GM18499 (cell line): Measurements from ENCODE around the gene UBE2J2.

ENCODE experiments used
- ATAC-seq: cut with Tn5 transposase; IDR thresholded peaks from one replicate; pipeline ENCODE4 v1.9.1; 2021; ENCODE audit warnings: moderate number of reproducible peaks; ENCODE audit not compliant: insufficient read depth, unreplicated experiment

Gene UBE2J2

DNA sequence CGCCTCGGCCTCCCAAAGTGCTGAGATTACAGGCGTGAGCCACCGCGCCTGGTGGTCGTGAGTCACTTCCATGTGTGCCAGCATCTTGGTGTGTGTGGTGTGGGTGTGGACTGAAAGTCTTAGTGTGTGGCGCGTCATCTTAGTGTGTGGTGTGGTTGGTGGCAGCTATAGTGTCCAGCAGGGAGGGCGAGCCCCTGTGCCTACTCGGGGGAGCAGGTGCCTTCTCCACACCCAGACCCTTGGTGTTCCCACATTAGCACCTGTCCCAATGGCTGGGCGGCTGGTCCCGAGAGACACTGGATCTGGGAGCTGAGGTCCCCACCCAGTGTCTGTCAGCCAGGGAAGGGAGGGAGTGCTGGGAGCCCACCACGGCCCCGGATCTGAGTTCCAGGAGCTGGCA, 9.3 kb upstream of the UBE2J2 start:
- no peak for ATAC-seq

DNA sequence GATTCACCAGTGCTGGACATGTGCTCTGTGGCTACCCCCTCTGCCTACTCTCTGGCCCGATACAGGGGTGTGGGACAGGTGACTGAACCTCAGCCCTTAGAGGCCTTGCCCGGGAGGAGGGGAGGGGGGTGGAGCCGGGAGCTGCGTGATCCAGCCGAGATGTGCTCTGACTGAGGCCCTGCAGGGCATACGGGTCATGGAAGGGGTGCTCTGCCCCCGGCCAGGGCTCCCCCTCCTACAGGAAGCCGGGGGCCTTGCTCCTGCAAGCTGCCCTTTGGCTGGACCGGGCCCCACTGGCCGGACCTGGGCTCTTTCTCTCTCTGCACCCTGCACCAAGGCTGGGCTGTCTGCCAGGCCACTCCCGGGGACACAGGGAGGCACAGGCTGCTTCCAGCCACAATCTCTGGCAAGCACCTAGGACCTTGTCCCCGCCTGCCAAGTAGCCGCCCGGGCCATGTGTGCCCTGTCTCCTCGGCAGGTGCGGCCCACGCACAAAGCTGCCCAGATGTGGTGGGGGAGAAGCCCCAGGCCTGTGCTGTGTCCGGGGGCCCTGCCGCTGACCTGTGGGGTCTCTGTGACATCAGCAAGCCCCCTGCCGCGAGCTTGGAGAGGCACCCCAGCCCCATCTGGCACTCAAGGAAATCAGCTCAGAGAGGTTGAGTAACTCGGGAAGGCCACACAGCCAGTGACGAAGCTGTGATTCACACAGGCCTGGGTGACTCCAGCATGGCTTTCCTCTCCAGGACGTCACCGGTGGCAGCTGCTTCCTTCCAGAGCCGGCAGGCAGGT, 8.1 kb upstream of the UBE2J2 start:
- no peak for ATAC-seq

DNA sequence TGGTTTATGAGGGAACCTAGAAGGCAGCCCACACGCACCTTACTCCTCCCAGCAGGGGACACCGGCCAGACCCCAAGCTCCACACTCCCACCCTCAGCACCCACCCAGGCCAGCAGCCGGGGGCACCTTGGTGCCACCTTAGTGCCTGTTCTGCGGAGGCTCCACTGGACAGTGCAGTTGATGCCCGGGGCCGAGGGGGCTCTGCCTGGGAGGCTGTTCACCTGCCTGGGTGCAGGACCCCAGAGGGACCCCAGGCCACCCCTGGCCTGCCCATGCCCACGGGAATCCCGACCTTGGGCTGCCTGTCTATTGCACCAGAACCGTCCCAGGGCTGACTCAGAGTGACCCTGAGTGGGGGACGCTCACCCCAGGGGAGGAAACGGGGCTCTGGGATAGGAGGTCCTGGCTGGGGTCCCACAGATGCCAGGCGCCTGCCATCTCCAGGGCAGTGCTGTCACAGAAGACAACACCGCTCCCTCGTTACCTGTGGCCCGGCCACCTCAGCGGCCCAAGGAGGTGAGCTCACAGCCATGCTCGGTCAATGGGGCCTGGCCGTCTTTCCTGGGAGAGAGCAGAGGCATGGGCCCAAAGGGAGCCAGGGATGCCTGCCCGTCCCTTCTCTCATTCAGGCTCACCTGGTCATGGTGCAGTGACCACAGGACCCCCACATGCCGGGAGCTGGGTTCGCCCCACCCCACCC, 7.3 kb upstream of the UBE2J2 start:
- ATAC-seq = no peak

DNA sequence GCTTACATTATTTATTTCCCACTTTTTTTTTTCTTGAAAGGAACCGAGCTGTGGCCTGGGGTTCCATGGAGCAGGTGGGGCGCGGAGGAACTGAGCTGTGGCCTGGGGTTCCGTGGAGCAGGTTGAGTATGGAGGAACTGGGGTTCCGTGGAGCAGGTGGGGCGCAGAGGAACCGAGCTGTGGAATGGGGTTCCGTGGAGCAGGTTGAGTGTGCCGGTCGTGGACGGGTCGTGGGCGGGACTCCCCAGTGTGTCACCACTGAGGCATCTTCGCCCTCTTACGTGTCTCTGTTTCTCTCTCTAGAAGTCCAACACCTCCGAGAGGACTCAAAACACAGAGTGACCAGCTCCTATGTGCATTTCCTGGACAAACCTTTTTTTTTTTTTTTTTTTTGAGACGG, 5.4 kb upstream of the UBE2J2 start:
- ATAC-seq = no peak

DNA sequence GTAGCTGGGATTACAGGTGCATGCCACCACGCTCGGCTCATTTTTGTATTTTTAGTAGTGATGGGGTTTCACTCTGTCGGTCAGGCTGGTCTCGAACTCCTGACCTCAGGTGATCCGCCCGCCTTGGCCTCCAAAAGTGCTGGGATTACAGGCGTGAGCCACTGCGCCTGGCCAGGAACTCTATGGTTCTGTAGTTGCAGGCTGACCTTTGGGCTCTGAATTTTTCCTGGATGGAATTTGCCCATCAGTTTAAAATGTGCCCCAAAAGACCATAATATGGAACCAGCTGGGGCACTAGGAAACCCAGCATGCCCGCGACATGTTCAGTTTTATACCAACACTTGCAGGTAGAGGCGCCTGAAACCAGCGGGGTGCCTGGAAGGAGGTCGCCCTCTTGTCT, 5.0 kb upstream of the UBE2J2 start:
- no peak for ATAC-seq

DNA sequence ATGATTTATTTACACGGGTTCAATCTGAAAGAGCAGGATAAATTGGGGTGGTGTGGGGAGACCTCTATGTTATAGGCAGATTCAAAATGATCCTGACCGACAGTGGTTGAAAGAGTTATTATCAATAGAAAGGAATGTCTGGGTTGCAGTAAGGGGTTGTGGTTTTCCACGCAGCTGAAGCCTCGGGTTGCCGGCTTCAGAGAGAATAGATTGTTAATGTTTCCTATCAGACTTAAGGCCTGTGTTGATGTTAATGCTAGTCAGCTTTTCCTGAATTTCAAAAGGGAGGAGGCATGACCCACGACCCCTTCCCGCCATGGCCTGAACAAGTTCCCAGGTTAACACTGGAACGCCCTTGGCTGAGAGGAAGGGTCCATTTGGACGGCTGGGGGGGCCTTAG, 2.2 kb upstream of the UBE2J2 start:
- ATAC-seq = no peak

DNA sequence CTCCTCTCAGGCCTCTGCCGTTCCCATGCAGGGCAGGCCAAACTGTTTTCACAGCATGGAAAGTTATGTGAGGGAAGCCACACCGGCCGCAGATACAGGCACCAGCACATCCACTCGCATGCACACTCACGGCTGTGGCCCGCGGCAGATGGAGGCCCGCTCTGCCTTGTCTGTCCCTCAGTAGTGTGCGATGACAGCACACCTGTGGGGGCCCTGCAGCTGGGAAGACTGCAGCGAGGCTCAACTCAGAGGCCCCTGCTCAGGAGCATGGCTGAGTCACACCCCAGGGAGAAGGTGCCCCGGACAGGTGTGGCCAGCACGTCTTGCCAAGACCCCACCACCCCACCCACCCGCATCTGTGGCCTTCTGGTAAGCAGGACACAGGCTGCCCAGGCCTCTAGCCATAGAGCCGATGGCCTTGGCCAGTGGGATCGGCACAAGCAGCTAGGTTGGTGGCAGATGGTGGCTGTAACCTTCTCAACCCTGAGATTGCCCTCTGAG, 1.3 kb upstream of the UBE2J2 start:
- no peak for ATAC-seq

DNA sequence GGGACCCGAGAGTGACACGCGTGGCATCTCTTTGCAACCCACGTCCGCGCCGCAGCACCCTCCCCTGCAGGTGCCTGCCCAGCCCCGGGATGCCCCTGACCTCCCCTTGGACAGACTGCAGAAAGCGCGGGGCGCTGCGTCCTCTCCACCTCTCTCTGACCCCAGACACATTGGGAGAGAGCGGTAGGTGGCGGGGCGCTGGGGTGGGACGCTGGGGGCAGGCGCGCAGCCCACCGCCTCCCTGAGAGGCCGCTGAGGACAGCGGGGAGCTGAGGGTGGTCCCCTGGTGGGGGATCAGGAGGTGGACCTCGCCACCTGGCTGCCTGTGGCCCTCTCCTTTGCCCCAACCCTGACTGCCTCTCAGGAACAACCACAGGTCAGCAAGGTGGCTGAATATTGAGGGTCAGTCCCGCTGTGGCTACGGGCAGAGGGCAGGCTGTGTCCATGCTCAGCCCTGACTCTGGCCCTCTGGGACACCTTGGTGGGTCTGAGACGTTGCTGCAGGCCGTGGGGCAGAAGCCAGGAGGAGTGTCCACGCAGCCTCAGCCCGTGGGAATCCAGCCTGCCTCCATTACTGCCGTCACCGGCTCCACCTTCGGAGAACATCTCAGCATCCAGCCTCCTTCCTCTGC, 761 bp upstream of the UBE2J2 start:
- no peak for ATAC-seq

DNA sequence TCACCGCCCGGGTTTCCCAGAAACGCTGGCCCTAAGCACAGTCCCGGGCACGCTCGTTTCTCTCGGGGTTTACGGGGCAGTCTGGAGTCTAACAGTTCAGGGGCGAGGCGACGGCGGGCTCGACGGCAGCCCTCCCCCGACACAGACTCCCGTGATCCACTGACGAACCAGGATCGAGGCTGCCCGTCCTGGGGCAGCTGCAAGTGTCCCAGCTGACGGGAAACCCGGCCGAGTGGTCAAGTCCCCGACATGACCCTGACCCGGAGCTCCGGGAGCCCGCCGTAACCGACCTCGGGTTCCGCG, 494 bp downstream of the UBE2J2 start:
- no peak for ATAC-seq

DNA sequence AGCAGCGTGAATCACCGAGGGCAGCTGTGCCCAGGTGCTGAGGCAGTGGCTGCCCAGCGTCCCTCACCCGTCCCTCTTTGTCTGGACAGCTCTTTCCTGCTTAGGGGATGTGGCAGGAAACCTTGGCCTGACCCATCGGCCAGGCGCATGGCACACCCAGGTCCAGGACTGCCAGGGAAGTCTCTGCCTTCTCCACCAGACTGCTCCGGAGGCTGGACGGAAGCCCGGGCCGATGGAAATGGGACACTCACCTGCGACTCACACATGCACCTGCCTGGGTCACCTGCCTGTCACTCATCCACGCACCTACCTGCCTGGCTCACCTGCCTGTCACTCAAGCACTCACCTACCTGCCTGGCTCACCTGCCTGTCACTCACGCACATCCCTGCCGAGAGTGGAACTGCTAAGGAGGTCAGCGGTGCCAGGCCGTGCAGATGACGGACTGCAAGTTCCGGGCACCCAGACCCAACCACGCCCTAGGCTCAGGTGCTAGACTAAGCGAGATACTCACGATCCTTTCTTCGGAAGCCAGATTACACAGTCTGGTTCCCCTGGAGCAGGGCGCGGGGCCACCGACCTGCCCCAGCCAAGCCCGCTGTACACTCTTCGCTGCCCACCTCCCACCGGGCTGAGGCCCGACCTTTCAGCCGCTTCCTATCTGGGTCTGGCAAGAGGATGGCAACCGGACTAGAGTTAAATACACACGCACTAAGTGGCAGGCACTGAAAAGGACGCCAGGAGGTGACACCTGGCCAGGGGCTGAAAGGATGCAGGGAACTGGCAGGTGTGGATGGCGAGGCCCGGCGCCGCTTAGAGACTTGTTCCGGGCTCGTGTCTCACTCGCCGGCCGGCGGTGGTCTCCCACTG, 1.1 kb downstream of the UBE2J2 start:
- ATAC-seq = no peak

DNA sequence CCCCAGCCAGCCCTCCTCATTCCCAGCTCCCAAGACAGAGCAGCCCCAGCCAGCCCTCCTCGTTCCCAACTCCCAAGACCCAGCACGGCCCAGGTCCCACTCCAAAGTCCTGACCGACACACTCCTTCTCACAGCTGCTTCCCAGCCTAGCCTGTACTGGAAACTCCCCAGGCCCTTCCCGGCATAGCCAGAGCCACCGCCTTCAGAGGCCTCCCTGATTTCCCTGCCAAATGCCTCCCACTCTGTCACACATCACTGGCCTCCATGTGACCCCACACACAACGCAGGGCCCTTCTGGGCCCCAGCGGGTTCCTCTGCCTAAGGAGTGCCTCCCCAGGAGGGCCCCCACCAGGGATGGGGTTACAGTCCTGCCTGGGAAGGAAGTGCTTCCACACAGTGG, 2.8 kb downstream of the UBE2J2 start:
- ATAC-seq = no peak

DNA sequence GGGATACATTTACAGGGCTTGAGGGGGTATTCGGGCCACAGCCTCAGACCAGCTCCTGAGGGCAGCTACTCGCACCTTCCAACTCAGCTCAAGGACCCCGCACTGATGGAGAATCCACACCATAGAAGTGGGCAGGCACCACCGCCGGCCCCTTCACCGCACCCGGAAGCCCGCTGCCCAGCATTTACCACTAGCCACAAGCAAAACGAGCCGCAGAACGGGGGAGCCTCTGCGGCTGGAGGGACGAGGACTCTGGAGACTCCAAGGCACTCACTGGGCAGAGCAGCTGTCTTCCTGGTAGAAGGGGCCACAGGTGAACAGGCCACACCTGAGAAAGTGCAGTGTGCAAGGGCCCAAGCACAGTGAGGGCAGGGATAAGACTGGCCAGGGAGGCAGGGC, 5.4 kb downstream of the UBE2J2 start:
- no peak for ATAC-seq

DNA sequence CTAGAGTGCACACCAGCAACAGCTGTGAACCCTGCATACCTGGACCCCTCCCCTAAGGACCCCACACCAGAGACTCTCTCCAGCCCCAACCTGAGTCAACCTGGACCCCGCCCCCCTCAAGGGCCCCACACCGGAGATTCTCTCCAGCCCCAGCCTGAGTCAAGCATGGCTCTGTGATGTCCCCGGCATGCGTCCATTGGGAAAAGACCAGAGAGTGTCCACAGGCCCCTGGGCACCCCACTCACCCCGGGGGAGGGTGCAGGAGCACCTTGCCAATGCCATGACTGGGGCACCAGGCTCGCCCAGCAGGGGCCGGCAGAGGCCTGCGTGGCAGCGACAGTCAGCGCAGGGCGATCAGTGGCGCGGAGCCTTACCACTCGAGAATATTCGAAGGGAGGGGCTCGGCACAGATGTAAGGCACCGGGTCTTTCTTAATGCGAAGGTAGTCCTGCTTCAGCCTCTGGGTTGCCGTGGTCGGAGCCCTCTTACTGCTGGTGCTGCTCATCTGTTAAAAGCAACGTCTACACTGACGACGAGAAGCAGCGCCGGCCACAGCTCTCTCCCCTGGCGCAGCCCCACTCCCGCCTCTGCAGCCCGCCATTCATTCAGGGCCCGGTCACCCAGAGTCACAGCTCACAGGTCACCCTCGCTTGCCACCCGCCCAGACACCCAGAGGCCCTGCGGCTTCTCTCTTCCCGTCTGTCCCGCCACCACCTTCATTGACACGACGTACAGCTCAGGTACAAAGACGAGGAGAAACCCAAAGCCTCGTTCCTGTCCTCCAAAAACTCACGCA, 6.0 kb downstream of the UBE2J2 start:
- ATAC-seq = no peak

DNA sequence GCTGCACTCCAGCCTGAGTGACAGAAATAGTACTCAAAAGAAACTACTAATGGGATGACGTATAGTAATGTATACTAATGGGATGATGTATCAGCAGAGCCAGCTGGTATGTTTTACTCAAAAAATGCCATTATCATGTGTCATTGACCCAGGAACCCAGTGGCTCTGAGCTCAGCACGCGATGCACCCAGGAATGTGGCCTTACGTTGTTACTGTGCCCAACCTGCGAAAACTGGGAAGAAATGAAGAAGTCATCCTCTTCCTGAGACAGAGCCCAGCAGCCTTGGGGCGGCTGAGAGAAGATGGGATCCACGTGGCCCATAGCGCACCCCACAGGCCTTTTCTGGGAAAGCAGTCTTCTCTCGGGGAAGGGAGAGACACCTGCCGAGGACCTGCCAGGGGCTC, 8.8 kb downstream of the UBE2J2 start:
- no peak for ATAC-seq

DNA sequence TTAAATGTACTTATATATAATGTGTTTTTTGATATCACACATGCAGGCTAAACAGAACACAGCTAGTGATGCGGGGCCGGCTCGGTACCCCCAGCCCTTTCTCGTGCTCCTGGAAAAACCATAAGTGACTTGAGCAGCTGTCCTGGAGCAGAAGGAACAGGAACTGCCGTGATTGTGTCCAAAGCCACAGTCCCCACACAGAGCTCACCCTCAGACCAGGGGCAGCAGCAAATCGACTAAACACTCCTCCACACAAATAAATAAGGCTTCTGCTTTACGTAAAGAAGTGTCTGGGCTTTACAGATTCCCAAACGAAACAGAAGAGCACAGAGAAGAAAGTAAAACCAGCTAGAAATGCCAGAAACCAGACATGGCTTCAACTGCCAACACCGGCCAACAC, 9.6 kb downstream of the UBE2J2 start:
- ATAC-seq = no peak

DNA sequence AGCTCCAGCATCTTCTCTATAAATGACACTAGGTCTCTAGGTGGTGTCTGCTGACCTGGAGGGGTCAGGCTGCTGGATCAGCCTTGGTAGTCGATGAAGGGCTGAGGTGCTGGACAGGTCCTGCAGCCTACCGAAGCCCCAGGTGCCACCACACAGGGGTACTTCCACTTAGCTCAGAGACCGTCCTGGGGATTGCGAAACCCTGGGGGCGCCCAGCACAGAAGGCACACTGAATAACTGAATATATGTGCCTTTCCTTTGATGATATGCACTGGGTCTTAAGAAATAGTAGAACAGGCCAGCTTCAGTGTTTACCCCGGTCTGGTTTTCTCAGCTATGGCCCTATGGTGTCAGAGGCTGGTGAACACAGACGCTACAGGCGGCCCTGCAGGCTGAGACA, 10.9 kb downstream of the UBE2J2 start:
- ATAC-seq = no peak

DNA sequence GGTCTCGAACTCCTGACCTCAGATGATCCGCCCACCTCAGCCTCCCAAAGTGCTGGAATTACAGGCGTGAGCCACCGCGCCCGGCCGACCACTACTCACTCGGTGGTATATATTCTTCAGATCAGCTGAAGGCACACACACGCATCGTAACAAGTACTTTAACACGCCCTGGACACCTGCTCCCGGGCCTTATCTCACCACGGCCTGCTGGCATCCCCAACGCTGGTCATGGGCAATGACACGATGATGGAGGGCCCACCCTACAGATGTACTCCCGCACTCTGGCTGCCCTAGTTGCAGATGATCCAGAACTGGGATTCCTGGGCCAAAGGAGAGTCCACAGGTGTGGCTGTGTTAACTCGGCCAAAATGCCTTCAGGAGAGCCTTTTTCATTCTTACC, 11.6 kb downstream of the UBE2J2 start:
- no peak for ATAC-seq

DNA sequence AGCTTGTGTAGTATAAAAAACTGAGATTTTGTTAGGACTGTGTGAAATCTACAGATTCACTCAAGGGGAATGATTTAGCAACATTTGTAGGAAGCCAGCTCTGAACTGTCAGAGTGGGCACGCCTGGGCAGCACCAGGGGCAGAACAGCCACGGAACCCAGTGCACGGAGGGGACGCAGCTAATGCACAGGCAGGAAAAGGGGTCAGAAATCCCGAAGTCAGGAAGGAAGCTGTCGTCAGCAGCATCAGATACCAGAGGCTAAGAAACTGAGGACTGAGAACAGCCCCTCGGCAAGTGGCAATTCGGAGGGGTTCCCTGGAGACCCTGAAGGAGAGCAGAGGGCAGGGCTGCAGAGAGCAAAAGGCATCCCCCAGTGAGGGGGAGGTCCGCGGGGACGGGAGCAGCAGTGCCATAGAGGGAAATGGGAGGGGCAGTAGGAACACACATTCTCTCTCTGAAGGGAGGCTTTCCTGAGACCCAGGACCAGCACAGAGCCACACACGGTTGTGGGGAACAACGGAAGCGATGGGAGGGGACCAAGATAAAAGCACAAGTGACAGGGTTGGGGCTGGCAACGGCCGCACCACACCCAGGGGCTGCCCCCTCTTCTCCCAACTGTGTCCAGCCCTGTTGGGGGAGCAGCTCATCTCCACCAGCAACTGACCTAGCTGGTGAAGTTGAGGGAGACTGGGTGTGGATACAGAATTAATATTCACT, 12.7 kb downstream of the UBE2J2 start:
- ATAC-seq = no peak

DNA sequence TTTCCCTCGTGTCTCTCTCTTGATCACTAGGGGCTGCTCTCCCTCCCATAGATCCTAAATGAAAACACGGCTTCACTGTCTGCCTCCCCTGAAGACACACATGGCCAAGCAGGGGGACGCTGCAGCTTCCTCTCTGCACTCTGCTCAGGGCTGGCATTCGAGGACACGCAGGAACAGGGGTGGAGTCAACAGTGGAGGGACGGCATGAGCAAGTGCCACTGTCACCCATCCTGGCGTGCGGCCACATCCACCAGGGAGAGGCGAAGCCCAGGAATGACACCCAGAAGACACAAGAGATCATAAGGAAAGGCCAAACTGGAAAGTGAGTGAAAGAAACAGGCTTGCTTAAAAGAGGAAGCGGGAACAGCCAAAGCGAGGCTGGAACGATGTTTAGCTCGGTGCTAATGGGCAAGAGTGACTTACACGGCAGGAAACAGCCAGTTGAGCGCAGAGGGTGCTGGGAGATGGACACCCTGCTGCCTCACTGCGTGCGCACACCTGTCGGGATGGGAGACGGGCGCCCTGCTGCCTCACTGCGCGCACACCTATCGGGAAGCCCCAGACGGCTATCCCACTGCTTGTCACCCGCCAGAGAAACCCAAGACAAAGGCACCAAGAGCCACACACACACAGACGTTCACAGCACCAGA, 13.6 kb downstream of the UBE2J2 start:
- no peak for ATAC-seq
